Measurements from ENCODE around the gene KY.

Gene KY

GRCh38 chr3:134667406-134667805 lies 16.6 kb upstream of the KY start:
- DNase-seq, result no peak

DNA sequence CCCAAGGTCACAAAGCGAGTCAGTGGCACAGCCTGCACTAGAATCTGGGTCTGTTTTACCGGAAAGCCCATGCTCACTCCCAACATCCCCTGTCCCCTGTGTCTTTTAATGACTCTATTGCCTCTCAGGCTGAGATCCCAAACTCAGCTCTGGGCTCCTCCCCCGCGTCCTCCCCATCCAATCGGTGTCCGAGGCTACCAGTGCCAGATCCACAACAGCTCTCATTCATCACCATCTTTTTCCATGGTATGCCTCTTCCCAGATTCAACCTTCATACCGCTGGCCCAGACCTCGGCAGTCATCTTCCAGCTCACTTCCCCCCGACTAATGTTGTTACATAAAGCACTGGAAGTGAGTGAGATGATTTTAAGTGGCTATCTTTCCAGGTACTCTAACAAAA lies 16.1 kb upstream of the KY start:
- no peak for DNase-seq

DNA sequence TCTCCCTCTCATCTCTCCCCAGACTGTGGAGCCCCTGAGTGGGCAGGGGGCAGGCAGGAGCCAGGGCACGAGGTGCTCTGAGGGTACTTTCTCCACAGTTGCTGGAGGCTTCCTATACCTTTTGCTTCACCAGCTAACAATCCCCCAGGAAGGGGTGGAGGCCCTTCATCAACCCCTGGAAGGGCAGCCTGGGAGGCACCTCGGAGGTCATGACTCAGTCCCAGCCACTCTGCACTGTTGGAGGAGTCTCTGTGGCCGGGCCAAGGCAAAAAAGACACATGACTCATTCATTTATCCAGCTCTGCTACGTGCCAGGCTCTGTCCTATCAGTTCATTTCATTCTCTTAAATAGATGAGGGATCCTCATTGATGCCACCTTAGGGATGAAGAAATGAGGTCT lies 15.6 kb upstream of the KY start:
- DNase-seq, result no peak

DNA sequence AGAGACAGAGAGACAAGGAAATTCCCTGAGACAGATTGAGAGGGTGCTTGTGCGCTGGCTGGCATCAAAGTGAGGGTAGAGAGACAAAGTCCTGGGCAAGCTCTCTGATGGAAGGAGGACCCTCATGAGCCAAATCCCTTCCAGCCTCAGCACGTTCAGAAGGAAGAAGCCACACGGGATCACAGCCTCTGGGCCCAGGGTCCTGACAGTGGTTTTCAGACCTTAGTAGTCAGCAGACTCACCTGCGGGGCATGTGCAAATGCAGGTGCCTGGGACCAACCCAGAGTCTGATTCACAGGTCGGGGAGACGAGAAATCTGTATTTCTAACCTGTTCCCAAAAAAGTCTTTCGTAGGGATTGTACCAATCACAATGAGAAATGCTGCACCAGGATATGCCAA lies 15.2 kb upstream of the KY start:
- DNase-seq, result no peak

DNA sequence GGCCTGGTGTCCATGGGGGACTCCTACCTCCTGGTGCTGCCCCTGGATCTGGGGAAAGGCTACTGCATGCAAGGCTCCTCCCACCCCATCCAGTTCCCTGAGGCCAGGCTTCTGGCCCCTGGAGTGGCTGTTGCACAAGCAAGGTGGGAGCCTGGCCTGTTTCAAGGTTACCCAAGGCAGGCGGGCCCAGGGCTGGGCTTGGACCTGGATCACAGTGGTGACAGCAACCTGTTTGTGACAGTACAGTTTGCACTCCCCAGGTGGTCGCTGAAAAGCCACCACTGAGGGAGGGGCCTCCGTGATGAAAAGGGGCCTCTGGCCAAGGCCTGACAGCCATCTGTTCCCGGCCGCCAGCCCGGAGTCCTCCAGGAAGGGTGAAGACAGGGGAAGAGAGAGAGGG lies 14.4 kb upstream of the KY start:
- no peak for DNase-seq

DNA sequence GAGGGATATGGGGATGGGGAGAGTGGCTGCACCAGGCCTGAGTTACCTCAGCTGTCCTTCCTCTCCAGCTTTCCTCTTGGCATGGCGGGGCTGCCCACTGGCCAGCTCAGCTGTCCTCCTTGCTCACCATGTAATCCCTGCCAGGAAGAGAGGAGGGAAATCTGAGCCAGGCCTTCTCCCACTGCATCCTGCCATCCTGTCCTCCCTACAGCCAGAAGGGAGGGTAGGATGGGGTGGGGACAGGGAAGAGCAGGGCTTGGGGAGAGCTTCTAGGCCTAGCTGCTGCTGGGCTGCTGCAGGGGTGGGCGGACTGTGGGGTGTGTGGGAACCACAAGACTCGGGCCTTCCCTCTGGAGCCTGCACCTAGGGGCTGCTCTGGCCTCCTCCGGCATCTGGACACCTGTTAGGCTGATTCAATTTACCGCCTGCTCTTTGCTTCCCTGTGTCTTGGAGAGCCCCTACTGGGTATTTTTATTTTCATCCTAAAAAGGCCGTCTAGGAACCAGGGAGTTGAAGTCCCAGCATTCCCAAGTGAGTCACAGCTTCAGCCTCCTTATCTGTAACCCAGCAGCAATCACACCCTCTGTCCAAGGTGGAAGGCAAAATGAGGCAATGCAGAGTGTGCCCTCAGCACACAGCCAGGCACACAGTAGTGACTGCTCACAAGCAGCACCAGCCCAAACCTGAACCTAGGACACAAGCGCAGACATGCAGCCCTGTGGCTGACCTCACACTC lies 13.1 kb upstream of the KY start:
- DNase-seq, result no peak

GRCh38 chr3:134660046-134660441 lies 9.2 kb upstream of the KY start:
- DNase-seq, result no peak

DNA sequence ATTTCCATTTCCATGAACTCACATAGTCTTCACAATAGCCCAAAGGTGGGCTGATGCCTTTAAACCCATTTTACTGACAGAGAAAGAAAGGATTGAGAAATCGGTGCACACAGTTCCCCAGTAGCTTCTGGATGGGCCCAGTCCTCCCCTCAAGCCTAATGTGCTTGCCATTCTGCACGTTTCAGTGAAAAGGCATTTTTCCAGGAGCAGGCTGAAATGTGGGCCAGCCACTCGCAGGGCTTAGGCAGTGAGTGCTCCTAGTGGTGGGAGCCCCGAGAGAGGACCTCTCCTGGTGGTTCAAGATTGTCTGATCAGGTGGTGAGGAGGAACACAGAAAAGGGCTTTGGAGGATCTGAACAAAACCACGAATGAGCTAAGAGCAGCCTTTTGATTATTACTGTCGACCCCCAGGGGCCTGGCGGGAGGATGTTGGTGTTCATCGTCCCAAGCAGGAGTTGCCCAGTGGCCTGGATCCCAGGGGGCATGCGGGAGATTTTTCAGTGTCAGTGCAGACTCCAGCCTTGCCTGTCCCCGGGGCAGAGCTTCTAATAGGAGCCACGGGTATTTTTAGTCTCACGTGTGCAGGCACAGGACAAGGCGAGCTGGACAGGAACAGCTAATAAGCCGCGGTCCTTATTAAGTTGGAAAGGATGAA lies 8.7 kb upstream of the KY start:
- DNase-seq, result no peak

GRCh38 chr3:134658555-134658954 lies 7.7 kb upstream of the KY start:
- DNase-seq, result no peak

GRCh38 chr3:134656211-134656800 lies 5.5 kb upstream of the KY start:
- no peak for DNase-seq

GRCh38 chr3:134655706-134656105 lies 4.9 kb upstream of the KY start:
- no peak for DNase-seq

DNA sequence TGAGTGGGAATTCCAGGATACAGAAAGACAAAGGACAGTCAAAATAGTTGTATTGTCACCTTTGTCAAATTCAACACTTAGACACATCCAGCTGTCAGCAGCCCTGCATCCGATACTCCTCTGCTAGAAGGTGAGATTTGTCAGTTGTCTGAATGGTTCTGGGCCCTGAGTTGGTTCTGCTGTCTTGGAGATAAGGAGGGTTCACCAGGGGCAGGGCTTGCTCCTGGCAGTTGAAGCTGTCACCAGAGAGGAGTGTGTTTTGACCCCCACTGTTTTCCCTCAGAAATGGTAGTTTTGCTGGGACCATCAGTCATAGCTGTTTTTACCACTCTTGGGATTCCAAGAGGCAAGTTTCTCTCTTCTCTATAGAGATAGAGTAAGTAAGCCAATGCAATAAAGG lies 3.2 kb upstream of the KY start:
- DNase-seq, result no peak

DNA sequence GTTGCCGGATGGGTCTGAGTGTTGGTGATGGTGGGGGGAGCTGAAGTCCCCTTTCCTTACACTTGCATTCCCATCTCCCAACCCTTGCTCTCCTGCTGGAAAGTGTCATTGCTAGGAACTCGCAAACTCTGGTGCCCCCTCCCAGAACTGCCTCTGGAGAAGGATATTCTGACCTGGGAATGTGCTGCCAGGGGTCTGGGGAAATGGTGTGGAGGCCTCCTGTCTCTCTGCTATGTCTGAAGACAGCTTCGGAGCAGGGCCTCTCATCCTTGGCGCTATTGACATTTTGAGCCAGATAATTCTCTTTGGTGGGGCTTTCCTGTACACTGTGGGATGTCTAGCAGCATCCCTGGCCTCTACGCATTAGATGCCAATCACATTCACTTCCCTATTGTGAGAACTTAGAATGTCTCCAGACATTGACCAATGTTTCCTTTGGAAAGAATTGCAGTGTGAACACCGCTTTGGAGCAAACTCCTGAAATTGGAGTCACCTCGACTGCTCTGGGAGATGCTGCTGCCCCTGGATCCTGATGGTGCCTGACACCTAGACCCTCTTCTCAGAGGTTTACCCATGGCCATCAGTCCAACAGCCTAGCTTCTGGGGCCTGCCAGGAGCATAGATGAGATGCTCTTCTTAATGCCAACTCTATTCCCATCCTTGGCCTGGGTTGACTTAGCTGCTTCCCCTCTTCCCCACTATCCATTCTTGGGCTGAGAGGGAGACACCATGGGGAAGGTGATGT lies 2.2 kb upstream of the KY start:
- no peak for DNase-seq

DNA sequence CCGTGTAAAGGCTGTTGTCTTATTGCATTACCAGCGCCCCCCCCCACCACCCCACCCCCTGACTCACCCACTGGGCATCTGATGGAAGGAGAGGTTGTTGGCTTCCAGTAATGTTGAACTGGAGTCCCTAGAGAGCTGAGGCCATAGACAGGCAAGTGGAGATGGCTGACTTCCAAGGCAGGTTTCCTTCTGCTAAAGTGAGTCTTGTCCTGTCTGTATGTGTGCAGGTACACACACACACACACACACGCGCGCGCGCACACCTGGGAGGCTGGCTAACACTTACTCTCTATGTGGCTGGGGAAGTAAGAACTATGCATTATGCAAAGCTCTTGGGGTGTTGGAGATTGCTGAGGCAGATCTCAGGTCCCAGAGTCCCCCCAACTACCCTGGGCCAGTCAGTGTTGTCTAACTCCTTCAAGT lies 1.6 kb upstream of the KY start:
- no peak for DNase-seq

DNA sequence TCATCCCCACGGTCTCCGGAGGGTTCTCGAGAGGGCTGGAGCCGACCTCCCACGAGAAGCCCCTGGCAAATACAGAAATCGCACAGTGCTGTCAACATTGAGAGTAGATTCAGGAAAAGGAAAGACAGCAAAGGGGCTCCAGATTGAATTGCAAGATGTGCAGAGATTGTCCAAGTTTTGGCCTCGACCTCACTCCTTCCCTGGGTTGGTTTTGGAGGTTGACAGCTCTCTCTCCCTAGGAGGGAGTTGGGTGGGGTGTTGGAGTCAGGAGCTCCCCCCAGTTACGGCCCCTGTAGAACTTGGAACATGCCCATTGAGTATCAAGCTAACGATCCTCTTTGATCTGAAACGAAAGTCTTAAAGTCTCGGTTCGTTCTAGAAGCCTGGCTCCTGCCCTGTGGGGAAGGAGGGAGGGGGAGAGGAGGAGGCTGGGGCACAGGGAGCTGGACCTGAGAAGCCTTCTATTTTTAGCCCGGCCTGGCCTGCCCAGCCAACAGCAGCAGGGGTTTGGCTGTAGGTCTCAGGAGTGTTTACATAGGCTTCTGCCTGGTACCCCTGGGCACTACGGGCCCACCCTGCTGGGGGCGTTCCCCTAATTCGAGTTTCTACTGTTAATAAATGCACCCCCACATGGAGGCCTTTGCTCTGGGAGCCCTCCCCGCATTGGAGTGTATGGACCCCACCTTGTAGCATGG lies 672 bp upstream of the KY start:
- DNase-seq, result no peak

DNA sequence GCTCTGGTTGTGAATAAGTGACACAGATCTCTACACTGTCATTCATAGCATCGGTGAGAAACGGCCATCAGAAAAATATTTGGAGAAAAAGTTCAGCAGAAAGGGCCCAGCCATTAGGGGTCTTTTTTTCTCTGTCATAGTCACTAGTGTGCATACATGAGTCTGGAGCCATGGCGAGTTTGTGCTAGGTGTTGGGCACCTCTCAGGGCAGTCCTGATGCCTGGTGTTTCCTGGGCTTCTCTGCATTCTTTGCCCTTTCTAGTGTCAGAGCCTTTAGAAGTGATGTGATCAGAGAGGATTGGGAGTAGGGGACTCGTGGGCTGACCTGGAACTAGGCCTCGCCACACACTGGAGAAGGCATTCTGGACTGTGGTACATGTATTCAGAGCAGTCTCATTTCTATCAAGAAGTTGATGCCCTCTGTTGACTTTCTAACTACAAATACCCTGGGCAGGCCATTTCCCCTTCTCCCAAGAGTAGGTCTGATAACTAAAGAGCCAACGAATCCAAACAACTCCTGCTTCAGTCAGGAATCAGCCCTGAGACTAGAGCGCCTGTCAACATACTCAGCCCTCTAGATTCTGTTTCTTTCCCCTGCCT lies 1.6 kb downstream of the KY start:
- no peak for DNase-seq

GRCh38 chr3:134647902-134648760 lies 2.7 kb downstream of the KY start:
- DNase-seq, result no peak

- DNase-seq, result no peak
Measured at GRCh38 chr3:134646086-134646485, 4.7 kb downstream of the KY start.

DNA sequence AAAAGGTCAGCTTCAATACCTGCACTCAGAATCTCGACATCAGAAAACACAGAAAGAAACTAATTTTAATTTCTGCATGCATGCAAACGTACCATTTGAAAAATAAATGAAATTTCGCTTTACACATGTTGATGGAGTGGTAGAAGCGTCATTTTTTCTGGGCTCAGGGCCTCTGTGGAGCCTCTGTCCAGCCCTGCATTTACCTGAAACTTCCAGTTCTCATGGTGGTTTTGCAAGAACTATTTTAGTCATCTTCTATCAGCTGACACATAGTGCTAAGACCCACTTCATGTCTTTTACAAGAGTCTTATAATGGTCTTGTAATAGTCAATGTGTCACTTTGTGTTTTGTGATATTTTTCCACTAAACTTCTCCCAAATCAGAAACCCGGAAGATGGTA lies 5.3 kb downstream of the KY start:
- no peak for DNase-seq

- DNase-seq, result no peak
Measured at GRCh38 chr3:134644731-134645514, 5.9 kb downstream of the KY start.
